ENCODE data around the gene GPC6. TPM values are rescaled to one million over a fixed set of nuclear protein-coding genes. Genes with fewer than 3 reads are reported as not detected.

Gene GPC6
- total RNA-seq, 2 donors from 2014 or later = 1.6 to 4.0 TPM

GRCh38 chr13:94412870-94413597 is 1186.4 kb downstream of the GPC6 start:
- Histone ChIP-seq H3K4me1 (no peaks in the 10 kb centered on the region), H3K27me3 (no peaks in the 10 kb centered on the region), H3K36me3 (replicated peaks in 1 of 2; ENCODE audit: insufficient read depth in 1 of 2, low read depth in 2 of 2) (no peaks in the 10 kb centered on the region), H3K9me3 (no peaks in the 10 kb centered on the region), H3K27ac (no peak overlapping the region), H3K4me3 (no peak overlapping the region)
- ATAC-seq (no peak), DNase-seq (no peak)
- no peak for TF ChIP-seq POLR2A (IDR thresholded peaks at IDR 0.05)
- intact Hi-C loops (cut with DNase I) = no loop called here
- 64 to 68% methylated on average over 3 of the region's 3 CpGs for WGBS, 2 donors

GRCh38 chr13:94413598-94413944 is 1187.0 kb downstream of the GPC6 start:
- Histone ChIP-seq H3K4me1 (no peaks in the 10 kb centered on the region), H3K9me3 (no peaks in the 10 kb centered on the region), H3K36me3 (replicated peaks in 1 of 2; ENCODE audit: insufficient read depth in 1 of 2, low read depth in 2 of 2) (no peaks in the 10 kb centered on the region), H3K4me3 (no peak overlapping the region), H3K27ac (no peak overlapping the region), H3K27me3 (no peaks in the 10 kb centered on the region)
- TF ChIP-seq CTCF (IDR thresholded peaks at IDR 0.05) (no peak), POLR2A (IDR thresholded peaks at IDR 0.05) (no peak)
- no peak for ATAC-seq
- intact Hi-C loops (cut with DNase I) = no loop called here
- no peak for DNase-seq

- WGBS, 2 donors = 50 to 59% methylated on average over 1 of the region's 1 CpG
- H3K36me3 ChIP-seq (replicated peaks in 1 of 2; ENCODE audit: insufficient read depth in 1 of 2, low read depth in 2 of 2) = no peaks in the 10 kb centered on the region
- no peak for TF ChIP-seq CTCF (IDR thresholded peaks at IDR 0.05)
- TF ChIP-seq POLR2A (IDR thresholded peaks at IDR 0.05) = no peak
- no peaks in the 10 kb centered on the region for H3K27me3 ChIP-seq
- intact Hi-C loops (cut with DNase I) = no loop called here
- H3K4me1 ChIP-seq = no peaks in the 10 kb centered on the region
- no peak overlapping the region for H3K4me3 ChIP-seq
- H3K27ac ChIP-seq = no peak overlapping the region
- ATAC-seq (no peak), DNase-seq (no peak)
- no peaks in the 10 kb centered on the region for H3K9me3 ChIP-seq
These were observed 1187.5 kb downstream of the GPC6 start for GRCh38 chr13:94414141-94414540.

GRCh38 chr13:94414708-94415107 is 1188.1 kb downstream of the GPC6 start:
- DNase-seq (no peak), ATAC-seq (no peak)
- no peak for TF ChIP-seq POLR2A (IDR thresholded peaks at IDR 0.05)
- no peak for TF ChIP-seq CTCF (IDR thresholded peaks at IDR 0.05)
- Histone ChIP-seq H3K27me3 (no peaks in the 10 kb centered on the region), H3K4me3 (no peak overlapping the region), H3K9me3 (no peaks in the 10 kb centered on the region), H3K4me1 (no peaks in the 10 kb centered on the region), H3K36me3 (replicated peaks in 1 of 2; ENCODE audit: insufficient read depth in 1 of 2, low read depth in 2 of 2) (no peaks in the 10 kb centered on the region), H3K27ac (no peak overlapping the region)
- 13 to 21% methylated on average over 4 of the region's 4 CpGs for WGBS, 2 donors
- intact Hi-C loops (cut with DNase I) = no loop called here

- no peak overlapping the region for H3K27ac ChIP-seq
- DNase-seq = no peak
- intact Hi-C loops (cut with DNase I) = no loop called here
- TF ChIP-seq POLR2A (IDR thresholded peaks at IDR 0.05) (no peak), CTCF (IDR thresholded peaks at IDR 0.05) (no peak)
- no peaks in the 10 kb centered on the region for H3K27me3 ChIP-seq
- no peak for ATAC-seq
- H3K9me3 ChIP-seq = no peaks in the 10 kb centered on the region
- 21 to 52% methylated on average over 7 of the region's 7 CpGs for WGBS, 2 donors
- no peaks in the 10 kb centered on the region for H3K36me3 ChIP-seq (replicated peaks in 1 of 2; ENCODE audit: insufficient read depth in 1 of 2, low read depth in 2 of 2)
- no peaks in the 10 kb centered on the region for H3K4me1 ChIP-seq
- no peak overlapping the region for H3K4me3 ChIP-seq
These were observed 1189.1 kb downstream of the GPC6 start for GRCh38 chr13:94415500-94416237.
